DMS114 treated with DMSO at 0.1 percent for 48 hours (cell line): Measurements from ENCODE around the gene SLC1A4.
"Not testable (repeated sequence)": the region's sequence is repeated elsewhere in the genome, so short reads cannot be mapped to it uniquely, and the experiment has no call there.

Experiments
- DNase-seq: peaks from one replicate; lab custom pipeline; 2025; ENCODE audit not compliant: unreplicated experiment; lab: John Stamatoyannopoulos, UW

Gene SLC1A4

DNA sequence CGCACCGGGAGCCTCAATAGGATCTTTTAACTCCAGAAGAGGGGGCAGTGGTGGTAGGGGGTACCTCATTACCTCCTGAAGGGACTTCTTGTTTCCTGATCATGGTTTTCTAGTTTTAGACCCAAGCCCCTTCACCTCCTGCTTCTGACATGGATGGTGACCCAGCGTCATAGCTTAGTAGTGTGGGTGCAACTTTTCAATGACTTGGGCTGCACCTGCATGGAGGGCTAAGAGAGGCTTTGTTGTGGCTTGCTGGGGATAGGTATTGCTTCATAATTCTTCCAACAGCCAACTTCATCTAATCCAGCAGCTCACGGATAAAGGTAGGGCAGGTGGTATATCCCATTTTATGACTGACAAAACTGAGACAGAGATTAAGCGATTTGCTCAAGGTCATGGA, 3.0 kb downstream of the SLC1A4 start:
- DNase-seq, result no peak

DNA sequence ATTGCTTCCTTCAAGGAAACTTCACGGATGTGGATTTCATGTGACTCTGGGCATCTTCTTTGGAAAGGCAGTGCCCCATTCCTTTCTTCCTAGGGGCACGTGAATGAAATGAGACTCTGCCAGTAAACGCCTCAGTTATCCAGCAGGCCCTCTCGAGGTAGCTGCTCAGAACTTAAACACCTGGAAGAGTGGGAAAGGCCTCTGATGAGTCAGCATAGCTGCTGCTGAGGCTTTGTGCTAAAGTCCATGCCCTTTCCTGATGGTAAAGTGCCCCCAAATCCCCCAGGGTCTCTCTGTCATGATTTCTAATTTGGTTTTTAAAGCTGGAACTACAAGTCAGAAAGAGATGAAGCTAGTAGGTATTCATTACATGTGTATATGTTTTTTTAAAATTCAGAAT, 3.8 kb downstream of the SLC1A4 start:
- DNase-seq, result no peak

DNA sequence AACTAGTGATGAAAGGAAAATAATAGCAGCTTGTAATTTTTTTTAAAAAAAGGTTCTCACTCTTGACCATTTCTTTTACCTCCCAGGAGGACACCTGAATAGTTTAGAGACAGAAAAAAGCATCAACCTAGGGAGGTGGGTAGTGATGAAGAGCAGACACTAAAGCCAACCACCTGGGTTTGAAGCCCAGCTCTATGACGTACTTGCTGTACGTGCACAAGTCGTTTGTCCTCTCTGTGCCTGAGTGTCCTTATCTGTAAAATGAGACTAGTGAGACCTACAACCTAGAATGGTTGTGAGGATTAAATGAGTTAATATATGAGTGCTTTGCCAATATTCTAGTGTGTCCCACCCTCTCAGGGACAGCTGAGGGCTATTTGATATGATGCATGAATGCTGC, 5.8 kb downstream of the SLC1A4 start:
- DNase-seq, result no peak

DNA sequence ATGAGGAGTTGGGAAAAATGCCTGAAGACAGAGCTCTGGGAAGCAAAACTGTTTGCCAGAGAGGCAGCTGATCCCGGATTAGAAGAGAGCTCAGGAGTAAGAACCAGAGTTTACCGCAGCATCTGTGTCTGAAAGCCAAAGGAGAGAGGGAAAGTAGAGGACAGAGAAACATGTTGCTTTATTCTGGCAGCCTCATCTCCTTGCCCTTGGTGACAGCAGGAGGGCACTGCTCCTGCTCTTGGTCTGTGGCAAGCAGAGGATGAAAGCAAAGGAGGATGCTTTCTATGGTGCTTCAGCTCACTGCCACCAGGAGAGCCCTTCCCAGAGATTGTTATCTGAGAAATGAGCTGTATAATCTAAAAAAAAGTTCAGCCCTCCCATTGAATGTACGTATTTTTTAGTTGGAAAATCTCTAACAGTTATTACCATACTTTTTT, 7.7 kb downstream of the SLC1A4 start:
- DNase-seq, result no peak

DNA sequence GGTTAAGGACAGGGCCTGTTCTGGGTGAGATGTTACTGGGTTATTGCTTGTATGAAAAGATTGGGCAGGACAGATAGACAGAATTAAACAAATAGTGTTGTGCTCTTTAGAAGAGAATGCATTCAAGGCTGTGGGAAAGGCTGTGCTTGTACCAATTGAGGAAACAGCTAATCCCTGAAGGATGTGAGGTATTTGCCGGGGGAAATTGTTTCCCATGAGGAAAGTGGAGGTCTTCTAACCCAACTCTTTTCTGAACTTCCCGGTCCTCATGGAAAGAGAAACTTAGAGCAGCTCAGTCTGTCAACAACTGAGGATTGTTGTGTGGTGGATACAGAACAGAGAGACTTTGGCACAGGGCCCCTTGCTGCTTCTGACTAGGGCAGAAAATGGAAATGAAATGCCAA, 9.5 kb downstream of the SLC1A4 start:
- DNase-seq, result no peak

DNA sequence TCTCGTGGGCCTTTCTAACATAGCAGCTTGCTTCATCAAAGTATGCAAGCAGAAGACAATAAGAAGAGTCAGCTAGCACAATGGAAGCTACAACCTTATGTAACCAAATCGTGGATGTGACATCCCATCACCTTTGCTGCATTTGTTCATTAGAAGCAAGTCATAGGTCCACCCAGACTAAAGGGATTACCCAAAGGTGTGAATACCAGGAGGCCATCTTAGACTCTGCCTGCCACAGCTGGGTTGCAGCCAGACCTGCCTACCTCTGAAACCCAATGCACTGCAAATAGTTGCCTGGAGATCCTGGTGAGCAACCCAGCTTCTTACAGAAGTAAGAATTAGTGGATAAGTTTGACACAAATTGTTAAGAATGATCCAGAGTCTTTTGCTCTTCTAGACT, 10.6 kb downstream of the SLC1A4 start:
- DNase-seq, result no peak

DNA sequence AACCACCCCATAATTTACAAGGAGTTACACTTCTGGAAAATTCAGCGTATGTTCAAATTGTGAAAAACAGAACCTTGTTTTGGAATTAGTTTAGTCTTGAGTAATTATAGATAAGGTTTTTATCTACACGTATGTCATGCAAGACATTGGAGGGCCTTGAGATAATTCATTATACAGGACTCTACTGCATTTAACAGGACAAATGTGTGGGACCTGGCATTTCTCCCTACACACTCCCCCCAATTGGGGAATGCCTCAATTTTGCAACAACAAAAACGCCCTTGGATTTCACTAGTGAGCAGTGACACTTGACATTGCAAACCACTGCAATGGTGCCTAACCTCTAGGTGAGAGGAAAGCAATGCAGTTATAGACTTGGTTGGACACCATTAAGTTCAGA, 11.4 kb downstream of the SLC1A4 start:
- DNase-seq, result no peak

DNA sequence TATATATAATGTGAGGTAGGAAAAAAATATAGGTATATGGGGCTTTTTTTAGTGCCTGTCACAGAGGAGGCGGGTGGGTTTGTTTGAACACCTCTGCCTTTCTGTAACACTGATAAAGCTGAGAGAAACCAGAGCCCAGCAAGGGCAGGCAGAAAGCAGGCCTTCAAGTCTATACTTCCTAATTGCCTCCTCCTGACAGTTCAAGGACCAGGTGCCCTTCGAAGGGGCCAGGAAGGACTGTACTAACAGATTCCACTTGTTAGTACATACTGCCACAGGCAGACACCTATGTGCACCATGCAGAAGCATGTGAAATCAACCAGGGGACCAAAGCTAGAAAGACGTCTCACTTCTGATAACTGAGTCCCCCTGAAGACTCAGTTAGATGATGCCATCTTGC, 13.8 kb downstream of the SLC1A4 start:
- DNase-seq, result no peak

DNA sequence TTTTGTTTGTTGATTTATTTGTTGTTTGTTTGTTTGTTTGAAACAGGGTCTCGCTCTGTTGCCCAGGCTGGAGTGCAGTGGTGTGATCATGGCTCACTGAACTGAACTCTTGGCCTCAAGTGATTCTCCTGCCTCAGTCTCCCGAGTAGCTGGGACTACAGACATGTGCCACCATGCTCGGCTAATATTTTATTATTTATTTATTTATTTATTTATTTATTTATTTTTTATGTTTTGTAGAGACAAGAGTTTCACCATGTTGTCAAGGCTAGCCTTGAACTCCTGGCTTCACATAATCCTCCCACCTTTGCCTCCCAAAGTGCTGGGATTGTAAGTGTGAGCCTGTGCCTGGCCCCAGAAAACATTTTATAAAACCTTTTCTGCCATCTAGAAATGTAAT, 15.0 kb downstream of the SLC1A4 start:
- DNase-seq, result not testable (repeated sequence)

DNA sequence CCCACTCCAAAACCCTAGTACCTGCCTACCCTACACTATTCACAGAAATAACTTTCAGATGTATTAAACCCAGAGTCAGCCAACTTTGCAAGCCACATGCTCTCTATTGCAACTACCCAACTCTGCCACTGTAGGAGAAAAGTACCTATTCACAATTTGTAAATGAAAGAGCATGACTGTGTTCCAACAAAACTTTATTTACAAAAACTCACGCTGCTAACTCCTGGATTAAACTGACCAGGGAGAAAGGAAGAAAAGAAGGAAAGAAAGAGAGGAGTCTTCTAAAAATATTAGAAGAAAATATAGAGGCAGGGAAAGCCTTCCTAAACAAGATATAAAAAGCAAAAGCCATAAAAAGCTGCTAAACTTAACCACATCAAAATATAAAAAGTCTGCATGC, 24.6 kb downstream of the SLC1A4 start:
- no peak for DNase-seq

DNA sequence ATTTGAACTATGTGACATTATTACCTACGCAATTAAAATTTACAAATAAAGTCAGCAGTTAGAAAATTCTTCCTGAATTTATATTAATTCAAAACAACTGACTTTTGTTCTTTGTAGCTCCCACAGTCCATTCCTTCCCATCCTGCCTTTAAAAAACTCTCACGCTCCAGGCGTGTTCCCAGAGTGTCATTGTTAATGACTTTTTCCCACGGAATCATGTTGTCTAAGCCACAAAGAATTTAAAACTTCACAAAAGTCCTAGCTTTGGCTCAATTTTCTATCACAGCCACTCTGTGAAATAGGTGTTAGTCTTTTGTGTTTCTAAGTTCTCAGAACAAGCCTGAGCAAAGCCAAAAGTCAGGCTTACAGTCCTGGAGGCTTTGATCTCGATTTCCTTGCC, 26.5 kb downstream of the SLC1A4 start:
- DNase-seq, result no peak

DNA sequence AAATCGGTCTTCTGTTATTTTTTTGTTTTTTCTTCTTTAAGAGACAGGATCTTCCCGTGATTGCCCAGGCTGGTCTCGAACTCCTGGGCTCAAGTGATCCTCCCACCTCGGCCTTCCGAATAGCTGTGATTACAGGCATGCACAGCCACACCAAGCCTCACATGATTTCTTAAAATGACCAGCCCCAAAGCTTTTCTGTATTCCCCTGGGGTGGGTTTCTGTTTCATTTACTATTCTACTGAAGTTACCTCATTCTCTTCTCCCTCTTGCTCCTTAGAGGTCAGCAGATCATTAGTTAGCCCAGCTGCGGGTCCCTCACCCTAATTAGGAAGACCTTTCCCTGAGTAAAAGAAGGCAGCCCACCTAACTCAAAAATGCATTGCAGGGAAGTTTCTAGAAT, 27.6 kb downstream of the SLC1A4 start:
- no peak for DNase-seq

DNA sequence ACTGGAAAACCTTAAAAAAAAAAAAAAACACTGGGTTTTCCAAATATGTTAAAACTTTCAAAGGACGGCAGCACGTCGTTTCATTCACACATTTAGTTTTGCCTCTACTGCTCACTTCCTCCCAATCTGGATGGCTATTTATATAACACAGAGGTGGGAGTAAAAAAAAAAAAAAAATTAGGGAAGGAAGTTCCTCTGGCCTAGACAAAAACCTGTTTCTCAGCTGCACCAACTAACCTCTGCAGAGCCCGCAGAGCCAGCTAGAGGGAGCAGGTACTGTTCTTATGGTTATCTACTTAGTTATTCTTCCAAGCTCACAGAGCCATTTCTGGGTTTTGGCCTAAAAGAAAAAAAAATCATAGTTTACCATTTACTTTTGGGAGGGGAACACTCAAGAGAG, 28.1 kb downstream of the SLC1A4 start:
- no peak for DNase-seq

DNA sequence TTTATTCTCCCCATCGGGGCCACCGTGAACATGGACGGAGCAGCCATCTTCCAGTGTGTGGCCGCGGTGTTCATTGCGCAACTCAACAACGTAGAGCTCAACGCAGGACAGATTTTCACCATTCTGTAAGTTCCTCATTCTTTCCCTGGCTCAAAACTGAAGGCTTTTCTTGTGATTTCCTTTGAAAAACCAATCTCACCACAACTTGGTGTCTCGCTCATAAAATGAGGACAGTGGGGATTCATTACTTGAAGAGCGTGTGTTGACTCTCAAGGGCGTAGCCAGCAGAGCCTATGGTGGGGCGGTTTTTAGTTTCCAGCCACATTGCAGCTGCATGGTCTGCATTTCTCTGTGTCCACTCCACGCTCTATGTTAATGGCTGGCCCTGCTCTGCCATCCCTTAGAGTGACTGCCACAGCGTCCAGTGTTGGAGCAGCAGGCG, 29.0 kb downstream of the SLC1A4 start:
- no peak for DNase-seq

DNA sequence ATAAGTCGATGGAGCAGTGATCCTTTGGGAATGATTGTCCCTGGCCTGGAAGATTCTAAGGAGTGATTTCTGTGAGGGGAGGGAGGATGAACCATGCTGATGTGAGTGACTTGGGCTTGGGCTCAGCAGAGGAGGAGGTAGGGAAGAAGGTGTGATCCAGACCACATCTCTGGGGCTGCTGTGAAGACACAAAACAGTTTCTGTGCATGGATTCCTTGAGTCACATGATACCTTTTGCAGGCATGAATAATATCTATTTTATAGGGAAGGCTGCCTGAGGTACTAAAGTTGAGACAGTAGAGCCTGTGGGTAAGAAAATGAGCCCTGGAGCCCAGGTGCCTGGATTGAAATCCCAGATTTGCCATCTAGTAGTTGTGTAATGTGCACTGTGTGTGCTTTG, 29.8 kb downstream of the SLC1A4 start:
- no peak for DNase-seq

DNA sequence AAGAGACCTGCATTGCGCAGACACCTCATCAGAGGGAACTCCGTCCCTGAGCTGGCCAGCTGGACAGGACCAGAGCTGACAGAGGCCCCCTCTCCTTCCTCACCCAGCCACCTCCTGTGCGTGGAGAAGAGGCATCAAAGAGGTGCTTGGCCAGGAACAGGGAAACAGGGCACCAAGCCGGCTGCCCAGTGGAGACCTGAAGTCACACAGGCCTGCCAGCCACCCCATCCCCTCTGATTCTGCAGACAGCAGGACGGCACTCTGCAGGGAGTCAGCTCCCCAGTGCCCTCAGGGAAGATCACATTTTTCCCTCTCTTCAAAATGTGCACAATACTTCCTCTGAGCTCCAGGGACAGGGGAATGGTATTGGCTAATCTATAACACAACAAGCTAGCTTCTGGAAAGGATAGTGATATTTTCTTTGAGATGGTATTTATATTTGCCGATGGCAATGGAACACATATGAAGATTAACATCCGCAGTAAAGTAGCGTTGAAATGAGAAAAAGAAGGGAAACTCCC, 30.5 kb downstream of the SLC1A4 start:
- DNase-seq, result no peak

DNA sequence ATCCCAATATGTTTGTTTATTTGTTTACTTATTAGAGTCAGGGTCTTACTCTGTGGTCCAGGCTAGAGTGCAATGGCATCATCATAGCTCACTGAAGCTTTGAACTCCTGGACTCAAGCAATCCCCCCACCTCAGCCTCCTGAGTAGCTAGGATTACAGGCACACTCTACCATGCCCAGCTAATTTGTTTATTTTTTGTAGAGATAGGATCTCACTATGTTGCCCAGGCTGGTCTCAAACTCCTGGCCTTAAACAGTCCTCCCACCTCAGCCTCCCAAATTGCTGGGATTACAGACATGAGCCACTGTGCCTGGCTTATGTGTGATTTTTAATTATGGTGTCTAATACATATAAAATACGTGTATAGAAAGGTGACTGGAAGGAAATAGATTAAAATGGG, 31.1 kb downstream of the SLC1A4 start:
- DNase-seq, result not testable (repeated sequence)

DNA sequence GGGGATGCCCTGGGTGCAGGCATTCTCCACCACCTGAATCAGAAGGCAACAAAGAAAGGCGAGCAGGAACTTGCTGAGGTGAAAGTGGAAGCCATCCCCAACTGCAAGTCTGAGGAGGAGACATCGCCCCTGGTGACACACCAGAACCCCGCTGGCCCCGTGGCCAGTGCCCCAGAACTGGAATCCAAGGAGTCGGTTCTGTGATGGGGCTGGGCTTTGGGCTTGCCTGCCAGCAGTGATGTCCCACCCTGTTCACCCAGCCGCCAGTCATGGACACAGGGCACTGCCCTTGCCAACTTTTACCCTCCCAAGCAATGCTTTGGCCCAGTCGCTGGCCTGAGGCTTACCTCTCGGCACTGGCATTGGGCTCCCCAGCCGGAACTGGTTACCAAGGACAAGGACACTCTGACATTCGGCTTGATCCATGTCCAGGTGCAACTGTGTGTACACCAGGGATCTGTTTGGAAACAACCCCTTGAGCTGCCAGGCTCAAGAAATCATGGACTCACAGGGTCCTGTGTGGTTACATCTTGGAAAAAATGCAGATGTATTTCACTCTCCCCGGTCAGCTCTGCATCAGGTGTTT, 31.8 kb downstream of the SLC1A4 start:
- DNase-seq, result no peak

DNA sequence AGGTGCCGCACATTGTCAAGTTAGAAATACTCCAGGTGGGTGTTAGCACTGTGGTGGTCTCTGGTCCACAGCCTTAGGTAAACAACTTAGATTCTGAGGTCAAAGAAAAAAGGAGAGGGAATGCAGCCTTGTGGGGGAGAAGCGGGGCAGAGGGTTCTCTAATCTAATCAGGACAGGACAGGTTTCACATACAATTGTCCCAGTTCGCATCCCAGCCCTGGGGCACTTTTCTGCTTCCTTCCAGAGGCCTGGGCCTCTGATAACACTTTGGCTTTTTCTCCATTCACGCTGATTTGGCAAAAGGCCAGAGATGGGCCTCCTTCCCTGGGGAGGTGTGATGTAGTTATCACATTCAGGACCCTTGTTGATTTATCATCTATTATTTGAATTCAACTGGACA, 32.5 kb downstream of the SLC1A4 start:
- DNase-seq, result no peak

DNA sequence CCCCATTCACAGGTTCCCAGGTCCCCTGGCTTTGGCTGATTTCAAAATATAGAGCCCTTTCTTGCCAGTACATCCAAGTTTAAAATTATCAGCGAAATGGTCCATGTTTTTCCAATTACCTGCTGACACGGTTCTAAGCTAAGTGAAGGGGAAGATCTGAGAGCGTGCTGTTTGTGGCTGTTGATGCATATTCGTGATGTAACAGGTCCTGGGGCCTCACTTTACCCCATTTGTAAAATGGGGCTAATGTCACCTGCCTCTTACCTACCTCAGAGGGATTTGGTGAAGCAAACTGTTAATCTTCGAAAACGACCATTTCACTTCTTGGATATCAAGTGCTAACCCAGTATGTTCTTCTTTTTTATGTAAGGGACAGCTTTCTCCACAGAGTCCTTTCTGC, 33.0 kb downstream of the SLC1A4 start:
- no peak for DNase-seq

DNA sequence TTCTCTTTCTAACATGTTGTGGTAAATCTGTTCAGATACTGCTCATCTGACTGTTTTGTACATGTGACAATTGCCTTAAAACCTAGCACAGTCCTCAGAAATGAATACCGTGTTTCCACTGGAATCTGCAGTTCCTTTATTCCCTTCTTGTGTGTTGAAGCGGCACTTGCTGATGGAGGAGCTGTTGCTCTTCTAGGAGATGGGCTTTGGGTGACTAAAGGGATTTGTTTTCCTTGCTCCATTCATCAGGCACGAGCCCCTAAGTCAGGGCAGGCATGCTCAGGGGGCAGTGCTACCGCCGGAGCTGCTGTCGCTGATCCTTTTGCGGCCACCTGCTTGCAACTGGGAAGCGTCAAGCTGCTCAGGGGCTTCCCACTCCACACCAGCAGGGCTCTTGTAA, 34.5 kb downstream of the SLC1A4 start:
- no peak for DNase-seq

DNA sequence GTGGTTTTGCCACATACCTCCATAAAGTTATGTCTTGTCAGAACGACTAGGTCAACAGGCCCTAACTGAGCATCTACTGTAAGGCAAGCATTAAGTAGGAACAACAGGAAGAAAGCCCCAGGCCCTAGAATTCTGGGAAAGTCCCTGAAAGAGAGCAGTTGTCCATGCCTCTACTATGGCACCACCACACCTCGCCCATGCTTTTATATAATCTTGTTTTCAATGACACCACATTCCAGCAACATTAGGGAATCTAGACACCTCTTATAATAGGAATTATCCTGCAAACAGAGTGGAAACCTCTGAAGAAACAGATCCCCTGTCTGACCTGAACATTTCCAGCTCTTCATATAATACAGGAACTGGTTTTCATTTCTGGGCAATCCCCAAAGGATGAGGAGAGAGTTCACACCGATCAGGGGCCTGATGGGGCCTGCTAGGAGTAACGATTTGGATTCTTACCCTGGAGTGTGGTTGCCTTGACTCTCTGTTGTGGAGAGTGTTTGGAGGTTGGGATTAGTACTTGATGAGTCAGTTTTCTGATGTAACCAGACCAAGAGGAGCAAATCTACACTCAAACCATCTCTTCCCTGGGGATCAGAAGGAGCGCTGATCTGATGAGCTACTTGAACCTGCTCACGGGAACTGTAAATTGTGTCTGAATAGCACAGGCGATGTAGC, 35.1 kb downstream of the SLC1A4 start:
- no peak for DNase-seq
